ENCODE results near the gene ZNF576. TPM values are rescaled to one million over a fixed set of nuclear protein-coding genes. Genes with fewer than 3 reads are reported as not detected.

ZNF576 gene
- total and polyA plus RNA-seq, 4 donors: 6.9 to 14.9 (median 10.9) TPM

- Histone ChIP-seq H3K4me1 (ENCODE audit: control insufficient read depth in 4 of 4, insufficient read depth in 4 of 4, low read length in 3 of 4) (peaks cover 4 to 11% (median 9%) of the 10 kb centered on the region in 4 donors), H3K9me3 (ENCODE audit: control insufficient read depth in 4 of 4, low read length in 3 of 4) (peaks cover 0 to 4% (median 0%) of the 10 kb centered on the region in 4 donors), H3K9ac (ENCODE audit: low read depth in 1 of 2, low read length in 2 of 2) (no peak overlapping the region), H3K27me3 (ENCODE audit: control insufficient read depth in 4 of 4, insufficient read depth in 4 of 4, low read length in 3 of 4) (no peaks in the 10 kb centered on the region), H3K27ac (ENCODE audit: low read depth in 1 of 2, low read length in 2 of 2) (no peak overlapping the region), H3K4me3 (ENCODE audit: low read depth in 1 of 3, low read length in 3 of 3) (no peak overlapping the region), H3K36me3 (ENCODE audit: control insufficient read depth in 4 of 4, insufficient read depth in 3 of 4, low read depth in 1 of 4, low read length in 3 of 4) (no peaks in the 10 kb centered on the region)
- WGBS: 68% methylated on average over 3 of the region's 3 CpGs
- TF ChIP-seq RXRA (IDR thresholded peaks at IDR 0.05): no peak
- TF ChIP-seq REST (IDR thresholded peaks at IDR 0.05): no peak
- TF ChIP-seq MAX (IDR thresholded peaks at IDR 0.05): no peak
- TF ChIP-seq HNF4A (conservative IDR thresholded peaks at IDR 0.05): no peak
- no peak for TF ChIP-seq SP1 (IDR thresholded peaks at IDR 0.05)
- TF ChIP-seq, protein P1, sequence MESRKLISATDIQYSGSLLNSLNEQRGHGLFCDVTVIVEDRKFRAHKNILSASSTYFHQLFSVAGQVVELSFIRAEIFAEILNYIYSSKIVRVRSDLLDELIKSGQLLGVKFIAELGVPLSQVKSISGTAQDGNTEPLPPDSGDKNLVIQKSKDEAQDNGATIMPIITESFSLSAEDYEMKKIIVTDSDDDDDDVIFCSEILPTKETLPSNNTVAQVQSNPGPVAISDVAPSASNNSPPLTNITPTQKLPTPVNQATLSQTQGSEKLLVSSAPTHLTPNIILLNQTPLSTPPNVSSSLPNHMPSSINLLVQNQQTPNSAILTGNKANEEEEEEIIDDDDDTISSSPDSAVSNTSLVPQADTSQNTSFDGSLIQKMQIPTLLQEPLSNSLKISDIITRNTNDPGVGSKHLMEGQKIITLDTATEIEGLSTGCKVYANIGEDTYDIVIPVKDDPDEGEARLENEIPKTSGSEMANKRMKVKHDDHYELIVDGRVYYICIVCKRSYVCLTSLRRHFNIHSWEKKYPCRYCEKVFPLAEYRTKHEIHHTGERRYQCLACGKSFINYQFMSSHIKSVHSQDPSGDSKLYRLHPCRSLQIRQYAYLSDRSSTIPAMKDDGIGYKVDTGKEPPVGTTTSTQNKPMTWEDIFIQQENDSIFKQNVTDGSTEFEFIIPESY (IDR thresholded peaks at IDR 0.05): no peak
- no peak for TF ChIP-seq FOXA2 (IDR thresholded peaks at IDR 0.05)
- DNase-seq (ENCODE audit: low spot score): no peak
Measured at GRCh38 chr19:43643326-43643725, 46.9 kb downstream of the ZNF576 start.

- DNase-seq (ENCODE audit: low spot score): no peak
- Histone ChIP-seq H3K36me3 (ENCODE audit: control insufficient read depth in 4 of 4, insufficient read depth in 3 of 4, low read depth in 1 of 4, low read length in 3 of 4) (peaks cover 0 to 3% (median 0%) of the 10 kb centered on the region in 4 donors), H3K9me3 (ENCODE audit: control insufficient read depth in 4 of 4, low read length in 3 of 4) (peaks cover 0 to 4% (median 0%) of the 10 kb centered on the region in 4 donors), H3K4me3 (ENCODE audit: low read depth in 1 of 3, low read length in 3 of 3) (no peak overlapping the region), H3K27me3 (ENCODE audit: control insufficient read depth in 4 of 4, insufficient read depth in 4 of 4, low read length in 3 of 4) (no peaks in the 10 kb centered on the region), H3K9ac (ENCODE audit: low read depth in 1 of 2, low read length in 2 of 2) (no peak overlapping the region), H3K27ac (ENCODE audit: low read depth in 1 of 2, low read length in 2 of 2) (no peak overlapping the region), H3K4me1 (ENCODE audit: control insufficient read depth in 4 of 4, insufficient read depth in 4 of 4, low read length in 3 of 4) (peaks cover 4 to 8% (median 7%) of the 10 kb centered on the region in 4 donors)
- no peak for TF ChIP-seq JUND (IDR thresholded peaks at IDR 0.05)
- TF ChIP-seq TAF1 (conservative IDR thresholded peaks at IDR 0.05): no peak
- no peak for TF ChIP-seq RAD21 (IDR thresholded peaks at IDR 0.05)
- no peak for TF ChIP-seq SP1 (IDR thresholded peaks at IDR 0.05)
- no peak for TF ChIP-seq HNF4A (conservative IDR thresholded peaks at IDR 0.05)
- TF ChIP-seq RXRA (IDR thresholded peaks at IDR 0.05): no peak
- no peak for TF ChIP-seq REST (IDR thresholded peaks at IDR 0.05)
- no peak for TF ChIP-seq EGR1 (IDR thresholded peaks at IDR 0.05; ENCODE audit: low read depth in 2 of 2)
- no peak for TF ChIP-seq YY1 (IDR thresholded peaks at IDR 0.05)
- no peak for TF ChIP-seq FOXA2 (IDR thresholded peaks at IDR 0.05)
- TF ChIP-seq NR2F2 (IDR thresholded peaks at IDR 0.05): no peak
- TF ChIP-seq CTCF (IDR thresholded peaks at IDR 0.05; ENCODE audit: low read depth, low read length, missing input control): no peak
- WGBS: 81% methylated on average over 13 of the region's 13 CpGs
Measured at GRCh38 chr19:43644181-43644580, 47.8 kb downstream of the ZNF576 start.
